ENCODE data around the gene UMAD1.

Gene UMAD1

DNA sequence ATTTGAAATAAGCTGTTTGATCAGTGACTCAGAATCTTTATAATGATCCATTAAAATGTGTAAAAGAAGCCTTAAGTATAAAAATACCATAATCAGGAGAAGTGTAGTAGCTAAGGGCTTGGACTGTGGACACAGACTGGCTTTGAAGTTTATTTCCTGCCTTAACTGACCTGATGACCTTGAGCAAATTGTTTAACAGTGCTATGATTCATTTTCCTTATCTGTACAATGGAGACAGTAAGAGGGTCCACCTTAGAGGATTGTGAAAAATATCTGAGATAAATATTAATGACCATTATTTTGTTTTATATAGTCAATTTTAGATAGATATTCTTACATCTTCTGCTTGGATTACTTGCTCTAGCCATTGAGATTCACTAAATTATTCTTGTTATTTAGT is 91.2 kb downstream of the UMAD1 start:
- no peak for FAIRE-seq

DNA sequence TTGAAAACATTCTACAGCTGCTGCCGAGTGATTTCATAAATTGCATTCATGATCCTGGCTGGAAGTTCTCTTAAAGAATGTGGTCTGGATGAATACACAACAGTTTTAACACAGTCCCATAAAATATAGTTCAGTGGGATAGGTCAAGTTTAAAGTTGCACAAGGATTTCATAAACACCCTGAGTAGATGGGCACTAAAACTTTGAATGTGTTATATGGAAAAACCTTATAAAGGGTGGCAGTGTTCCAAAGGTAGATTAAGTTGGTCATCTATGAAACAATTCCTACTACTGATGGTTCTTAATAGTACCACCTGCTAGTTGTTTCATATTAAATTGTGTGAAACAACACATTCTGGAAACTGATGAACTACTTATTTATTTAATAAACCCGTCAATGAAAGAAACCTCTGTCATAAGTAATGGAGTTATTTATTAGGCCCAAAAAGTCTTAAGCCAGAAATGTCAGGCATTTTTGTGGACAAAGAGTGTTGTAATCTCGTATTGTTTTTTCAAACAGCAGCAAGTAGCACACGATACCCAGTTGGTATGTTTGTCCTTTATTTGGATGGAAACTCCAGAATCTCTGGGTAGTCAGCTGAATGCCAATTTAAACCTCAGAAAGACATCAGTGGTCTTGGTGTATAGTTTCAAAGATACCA is 92.2 kb downstream of the UMAD1 start:
- FAIRE-seq = no peak

- FAIRE-seq = no peak
These were observed 96.1 kb downstream of the UMAD1 start for GRCh38 chr7:7736671-7737070.

DNA sequence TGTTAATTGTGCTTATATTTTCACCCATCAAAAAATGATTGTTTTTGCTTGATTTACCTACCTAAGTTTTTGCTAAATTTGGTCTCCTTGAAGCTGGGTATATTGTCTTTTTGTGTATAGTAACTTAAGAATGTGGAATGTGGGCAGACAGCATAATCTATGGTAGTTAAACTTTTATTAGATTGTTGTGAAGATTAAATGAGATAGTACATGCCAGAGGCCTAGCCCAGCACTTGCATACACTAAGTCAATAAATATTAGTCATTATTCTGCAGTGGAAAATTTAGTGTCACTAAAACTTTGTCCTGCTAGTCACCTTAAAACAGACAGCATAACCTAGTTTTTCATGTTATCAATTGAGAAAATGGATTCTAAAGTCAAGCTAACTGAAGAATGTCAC is 97.1 kb downstream of the UMAD1 start:
- FAIRE-seq = no peak

DNA sequence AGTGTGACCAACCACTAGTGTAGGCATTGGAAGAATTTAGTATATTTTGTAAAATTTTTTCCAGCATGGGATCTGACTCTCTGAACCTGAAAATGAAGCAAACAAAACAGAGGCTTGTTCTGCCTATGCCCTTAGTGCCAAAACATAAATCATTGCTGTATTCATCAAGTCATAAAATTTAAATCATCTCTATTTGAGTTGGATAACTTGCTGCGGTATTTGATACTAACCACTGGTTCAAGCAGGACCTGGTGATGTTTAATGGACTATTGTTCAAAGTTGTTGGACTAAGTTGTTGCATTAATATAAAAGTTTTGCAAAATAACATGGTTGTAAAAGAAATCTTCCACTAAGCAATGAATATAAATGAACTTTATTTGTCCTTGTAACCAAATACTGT is 97.6 kb downstream of the UMAD1 start:
- no peak for FAIRE-seq

DNA sequence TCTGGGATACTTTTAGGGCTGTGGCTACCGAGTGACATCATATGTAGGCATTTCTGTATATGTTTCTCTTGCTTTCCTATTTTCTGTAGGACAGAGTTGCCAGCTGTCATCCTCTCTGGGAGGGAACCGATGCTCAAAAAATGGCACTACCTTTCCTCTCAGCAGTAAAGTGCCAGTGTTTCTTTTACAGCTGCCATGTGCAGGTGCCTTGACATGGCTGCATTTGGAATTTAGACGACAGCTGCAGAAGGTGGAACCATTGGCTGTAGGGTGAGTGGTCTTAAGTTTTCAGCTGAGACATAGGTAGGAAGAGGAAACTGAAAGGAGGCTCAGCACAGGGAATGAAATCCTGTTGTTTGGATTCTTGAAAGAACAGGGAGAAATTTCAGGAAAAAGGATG is 98.1 kb downstream of the UMAD1 start:
- no peak for FAIRE-seq

- no peak for FAIRE-seq
These were observed 98.9 kb downstream of the UMAD1 start for GRCh38 chr7:7739204-7740036.

- no peak for FAIRE-seq
These were observed 99.4 kb downstream of the UMAD1 start for GRCh38 chr7:7740037-7740355.

DNA sequence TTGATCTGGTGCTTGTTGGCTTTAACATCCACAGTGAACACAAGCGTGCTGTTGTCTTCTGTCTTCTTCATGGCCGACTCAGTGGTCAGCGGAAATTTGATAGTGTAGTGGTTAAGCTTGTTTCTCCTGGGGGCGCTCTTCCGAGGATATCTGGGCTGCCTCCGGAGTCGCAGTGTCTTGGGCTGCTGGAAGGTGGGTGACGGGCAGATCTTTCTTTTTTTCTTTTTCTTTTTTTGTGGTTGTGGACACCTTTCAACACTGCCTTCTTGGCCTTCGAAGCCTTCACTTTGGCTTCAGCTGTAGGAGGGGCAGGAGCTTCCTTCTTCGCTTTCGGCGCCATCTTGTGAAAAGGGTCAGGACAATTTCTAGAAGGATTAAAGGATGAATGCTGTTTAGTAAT is 101.7 kb downstream of the UMAD1 start:
- no peak for FAIRE-seq

GRCh38 chr7:7745258-7745657 is 104.7 kb downstream of the UMAD1 start:
- no peak for FAIRE-seq

DNA sequence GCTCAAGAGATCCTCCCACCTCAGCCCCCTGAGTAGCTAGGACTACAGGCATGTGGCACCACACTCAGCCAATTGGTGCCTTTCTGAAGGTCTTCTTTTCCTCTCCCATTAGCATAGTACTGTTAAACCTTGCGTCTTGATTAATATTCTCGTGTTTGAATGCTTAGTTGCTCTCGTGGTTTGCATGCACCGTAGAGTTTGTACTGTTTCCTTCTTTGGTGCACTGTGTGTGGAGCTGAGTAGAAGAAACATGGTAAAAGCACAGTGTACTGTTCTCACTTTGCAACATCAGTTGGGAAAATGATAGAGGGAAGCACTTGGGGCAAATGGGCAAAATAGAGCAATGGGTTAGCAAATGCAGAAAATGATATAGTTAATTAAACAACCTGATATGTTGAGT is 105.4 kb downstream of the UMAD1 start:
- no peak for FAIRE-seq

DNA sequence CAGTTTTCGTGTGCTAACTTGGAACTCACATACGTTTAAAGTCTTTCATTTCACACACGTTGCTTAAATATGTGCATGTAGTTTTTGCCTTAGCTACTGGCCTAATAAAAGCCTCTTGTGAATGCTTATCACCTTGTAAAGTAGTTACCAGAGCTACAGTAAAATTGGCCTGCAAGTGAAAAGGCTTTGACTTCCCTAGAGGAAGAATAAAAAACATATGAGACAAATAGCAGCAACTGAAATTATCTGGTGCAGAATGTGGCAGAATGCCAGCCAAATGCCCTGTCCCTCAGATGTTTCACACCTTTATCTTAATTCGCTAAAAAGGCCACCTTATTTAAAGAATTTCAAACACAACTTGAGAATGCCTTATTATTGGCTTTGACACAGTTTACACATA is 105.9 kb downstream of the UMAD1 start:
- no peak for FAIRE-seq

- no peak for FAIRE-seq
These were observed 110.2 kb downstream of the UMAD1 start for GRCh38 chr7:7750571-7751242.

GRCh38 chr7:7751243-7752092 is 110.9 kb downstream of the UMAD1 start:
- no peak for FAIRE-seq

DNA sequence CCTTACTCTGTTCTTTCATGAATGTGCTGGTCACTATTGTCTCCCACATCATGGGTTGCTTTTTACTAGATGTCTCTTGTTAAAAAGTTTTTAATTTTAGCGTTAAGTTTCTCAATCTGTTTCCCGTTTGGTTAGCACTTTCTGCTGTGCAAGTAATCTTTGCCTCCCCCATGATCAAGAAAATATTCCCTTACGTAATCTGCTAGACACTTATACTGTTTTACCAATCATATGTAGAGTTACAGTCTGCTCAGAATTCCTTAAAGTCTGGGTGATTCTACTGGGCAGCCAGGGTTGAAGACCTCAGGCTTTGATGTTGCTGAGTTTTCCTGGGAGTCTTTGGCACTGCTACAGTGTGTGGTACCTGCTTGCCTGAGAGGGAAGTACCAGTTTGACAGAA is 116.0 kb downstream of the UMAD1 start:
- no peak for FAIRE-seq

DNA sequence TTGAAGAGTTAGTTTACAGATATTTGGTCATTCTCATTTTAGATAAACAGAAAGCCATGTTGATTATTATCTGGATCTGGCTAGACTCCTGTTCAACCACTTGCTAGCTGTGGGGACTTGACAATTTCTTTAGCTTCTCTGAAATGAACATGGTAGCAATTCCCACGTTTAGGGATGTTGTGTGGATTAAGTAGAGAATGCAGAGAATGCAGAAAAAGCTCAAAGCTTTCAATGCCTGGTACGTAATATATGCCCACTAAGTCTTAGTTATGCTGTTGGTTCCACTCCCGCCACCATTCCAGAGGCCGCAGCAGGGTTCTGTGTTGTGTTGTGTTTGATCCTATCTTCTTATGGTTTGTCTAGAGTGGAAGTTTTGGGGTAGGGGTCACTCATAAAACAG is 117.0 kb downstream of the UMAD1 start:
- FAIRE-seq = no peak

- peak; percentile 63 for FAIRE-seq
These were observed 120.9 kb downstream of the UMAD1 start for GRCh38 chr7:7761340-7761973.

- FAIRE-seq = peak; percentile 12
These were observed 121.6 kb downstream of the UMAD1 start for GRCh38 chr7:7761974-7762779.

GRCh38 chr7:7764520-7765396 is 124.2 kb downstream of the UMAD1 start:
- FAIRE-seq = no peak

DNA sequence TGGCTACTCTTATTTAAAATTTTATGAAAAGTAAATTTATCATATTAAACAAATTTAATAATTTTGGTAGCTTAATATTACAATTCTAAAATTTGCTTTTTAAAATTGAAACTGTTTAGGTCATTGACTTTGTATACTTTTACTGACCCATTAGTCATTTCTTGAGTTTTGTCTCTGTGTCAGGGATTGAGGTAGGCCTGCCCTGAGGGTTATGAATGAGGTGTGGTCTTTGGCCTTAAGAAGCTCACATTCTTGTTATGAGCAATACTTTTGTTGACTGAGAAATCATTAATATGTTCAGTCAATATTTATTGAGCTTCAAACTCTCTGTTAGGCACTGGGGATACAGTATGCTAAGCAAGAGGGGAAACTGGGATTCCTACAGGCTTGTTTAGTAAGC is 124.9 kb downstream of the UMAD1 start:
- FAIRE-seq = no peak

DNA sequence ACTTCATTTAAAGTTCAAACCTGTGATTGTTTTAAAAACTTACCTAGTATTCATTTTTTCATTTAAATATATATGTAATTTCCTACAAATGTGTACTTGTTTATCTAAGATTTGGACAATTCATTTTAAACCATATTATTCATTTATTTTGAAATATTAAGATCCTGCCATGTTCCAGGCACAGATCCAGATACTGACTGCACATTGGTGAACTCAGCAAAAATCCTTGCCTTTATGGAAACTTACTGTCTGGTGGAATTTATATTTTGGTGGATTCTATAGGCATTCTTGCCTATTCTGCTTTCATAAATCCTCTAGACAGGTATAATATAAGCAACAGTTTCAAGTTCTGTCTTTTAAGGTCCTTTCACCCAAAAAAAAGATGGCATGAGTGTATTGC is 126.1 kb downstream of the UMAD1 start:
- peak; percentile 37 for FAIRE-seq
